Vagina (tissue), 2 donors: ENCODE measurements around the gene CECR2. TPM values are rescaled to one million over a fixed set of nuclear protein-coding genes. Genes with fewer than 3 reads are reported as not detected.

Experiments used
- DNase-seq, 2 donors: peaks; one replicate each; pipeline ENCODE4 v3.0.0-alpha.2; 2017; ENCODE audit errors: extremely low spot score in 2 of 2
- H3K27ac ChIP-seq: fragments of 200-600 bp; sonication (generic); one replicate; pipeline ENCODE4 v1.5.1; 2019
- H3K27me3 ChIP-seq: fragments of 200-600 bp; sonication (generic); one replicate; pipeline ENCODE4 v1.5.1; 2019
- H3K36me3 ChIP-seq, 2 donors: fragments of 200-600 bp; sonication (generic); one replicate each; pipeline ENCODE4 v1.5.1; 2017 to 2019
- H3K4me1 ChIP-seq: fragments of 200-600 bp; sonication (generic); one replicate; pipeline ENCODE4 v1.5.1; 2019
- H3K4me3 ChIP-seq, 2 donors: fragments of 200-600 bp; sonication (generic); 1 replicate in 1 of 2; 2 replicates in 1 of 2; pipeline ENCODE4 v1.5.1; 2016 to 2019
- H3K9me3 ChIP-seq: fragments of 200-600 bp; sonication (generic); one replicate; pipeline ENCODE4 v1.5.1; 2019
- CTCF ChIP-seq, 3 experiments: fragments of 450-650 bp in 2 of 3; fragments of 200-600 bp in 1 of 3; sonication (generic) in 1 of 3; IDR thresholded peaks; one replicate each; pipeline ENCODE4 v1.5.1; 2017 to 2019; ENCODE audit warnings: antibody characterized with exemption in 3 of 3, mild to moderate bottlenecking in 2 of 3, moderate library complexity in 2 of 3
- POLR2A ChIP-seq, 2 donors: fragments of 450-650 bp; IDR thresholded peaks; one replicate each; pipeline ENCODE4 v1.6.1; 2017; ENCODE audit warnings: antibody characterized with exemption in 2 of 2, mild to moderate bottlenecking in 2 of 2, moderate library complexity in 2 of 2
- POLR2AphosphoS5 ChIP-seq, 2 donors: sonication (generic); formaldehyde crosslinking; IDR thresholded peaks; one replicate each; pipeline ENCODE4 v1.9.0; 2017; ENCODE audit warnings: antibody characterized with exemption in 2 of 2, mild to moderate bottlenecking in 2 of 2, low read depth in 1 of 2; ENCODE audit not compliant: insufficient read depth in 1 of 2
- intact Hi-C: fragments of 100-400 bp; cut with DNase I; formaldehyde crosslinking; loops from one replicate; pipeline ENCODE4 v1.15.1; 2023
- total RNA-seq: library from RNA; depleted of rRNA; stranded (reverse); fragments of >200 nt; gene quantifications from one replicate; pipeline ENCODE4 v1.2.3, GENCODE V29; 2016

Gene CECR2
- total RNA-seq, 1 donor from 2014 or later = 0.98 TPM

DNA sequence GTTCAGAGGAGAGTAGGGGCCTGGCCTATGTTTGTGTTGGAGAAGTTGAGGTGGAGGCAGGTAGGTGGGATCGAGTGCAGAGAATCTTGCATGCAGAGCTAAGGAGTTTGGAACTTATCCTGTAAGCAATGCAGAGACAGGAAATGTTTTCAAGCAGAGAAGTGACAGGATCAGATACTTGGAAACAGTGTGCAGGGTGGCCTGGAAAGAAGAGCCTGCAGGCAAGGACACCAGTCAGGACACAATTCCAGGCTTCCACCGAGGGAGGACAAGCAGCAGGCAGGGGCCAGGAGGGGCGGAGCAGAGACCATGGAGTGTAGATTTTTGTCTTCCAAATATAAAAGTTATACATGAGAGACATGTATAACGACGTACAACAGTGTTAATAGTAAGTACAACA, 26.9 kb upstream of the CECR2 start:
- Histone ChIP-seq H3K36me3 (no peaks in the 10 kb centered on the region), H3K27ac (no peak overlapping the region), H3K4me3 (no peak overlapping the region), H3K4me1 (no peaks in the 10 kb centered on the region), H3K27me3 (no peaks in the 10 kb centered on the region), H3K9me3 (peaks cover 3% of the 10 kb centered on the region)
- TF ChIP-seq POLR2AphosphoS5 (IDR thresholded peaks at IDR 0.05; ENCODE audit: insufficient read depth in 1 of 2, low read depth in 1 of 2) (no peak), CTCF (IDR thresholded peaks at IDR 0.05) (no peak), POLR2A (IDR thresholded peaks at IDR 0.05) (no peak)
- intact Hi-C loops = no loop called here
- no peak for DNase-seq

GRCh38 chr22:17343766-17344165, 25.5 kb upstream of the CECR2 start:
- intact Hi-C loops = no loop called here
- Histone ChIP-seq H3K9me3 (no peaks in the 10 kb centered on the region), H3K4me3 (no peak overlapping the region), H3K4me1 (no peaks in the 10 kb centered on the region), H3K27ac (no peak overlapping the region), H3K27me3 (no peaks in the 10 kb centered on the region), H3K36me3 (no peaks in the 10 kb centered on the region)
- no peak for DNase-seq
- TF ChIP-seq POLR2AphosphoS5 (IDR thresholded peaks at IDR 0.05; ENCODE audit: insufficient read depth in 1 of 2, low read depth in 1 of 2) (no peak), CTCF (IDR thresholded peaks at IDR 0.05) (no peak), POLR2A (IDR thresholded peaks at IDR 0.05) (no peak)

GRCh38 chr22:17346578-17346977, 22.7 kb upstream of the CECR2 start:
- Histone ChIP-seq H3K36me3 (no peaks in the 10 kb centered on the region), H3K4me1 (no peaks in the 10 kb centered on the region), H3K4me3 (no peak overlapping the region), H3K27ac (no peak overlapping the region), H3K9me3 (no peaks in the 10 kb centered on the region), H3K27me3 (no peaks in the 10 kb centered on the region)
- intact Hi-C loops = no loop called here
- no peak for DNase-seq
- TF ChIP-seq POLR2A (IDR thresholded peaks at IDR 0.05) = no peak
- TF ChIP-seq POLR2AphosphoS5 (IDR thresholded peaks at IDR 0.05; ENCODE audit: insufficient read depth in 1 of 2, low read depth in 1 of 2) = no peak
- no peak for TF ChIP-seq CTCF (IDR thresholded peaks at IDR 0.05)

GRCh38 chr22:17347724-17348123, 21.5 kb upstream of the CECR2 start:
- no peaks in the 10 kb centered on the region for H3K4me1 ChIP-seq
- TF ChIP-seq POLR2AphosphoS5 (IDR thresholded peaks at IDR 0.05; ENCODE audit: insufficient read depth in 1 of 2, low read depth in 1 of 2) (no peak), POLR2A (IDR thresholded peaks at IDR 0.05) (no peak), CTCF (IDR thresholded peaks at IDR 0.05) (no peak)
- no peak overlapping the region for H3K27ac ChIP-seq
- no peaks in the 10 kb centered on the region for H3K36me3 ChIP-seq
- intact Hi-C loops = no loop called here
- H3K27me3 ChIP-seq = no peaks in the 10 kb centered on the region
- no peak for DNase-seq
- no peak overlapping the region for H3K4me3 ChIP-seq
- no peaks in the 10 kb centered on the region for H3K9me3 ChIP-seq

- H3K36me3 ChIP-seq = no peaks in the 10 kb centered on the region
- intact Hi-C loops = no loop called here
- H3K4me3 ChIP-seq = no peak overlapping the region
- no peaks in the 10 kb centered on the region for H3K9me3 ChIP-seq
- DNase-seq = no peak
- no peak for TF ChIP-seq CTCF (IDR thresholded peaks at IDR 0.05)
- no peak for TF ChIP-seq POLR2AphosphoS5 (IDR thresholded peaks at IDR 0.05; ENCODE audit: insufficient read depth in 1 of 2, low read depth in 1 of 2)
- no peak for TF ChIP-seq POLR2A (IDR thresholded peaks at IDR 0.05)
- H3K27ac ChIP-seq = no peak overlapping the region
- no peaks in the 10 kb centered on the region for H3K4me1 ChIP-seq
- H3K27me3 ChIP-seq = no peaks in the 10 kb centered on the region
Observed at GRCh38 chr22:17348464-17349103, 20.7 kb upstream of the CECR2 start.
